ENCODE data around the gene CACNA1B. TPM values are rescaled to one million over a fixed set of nuclear protein-coding genes. Genes with fewer than 3 reads are reported as not detected.

The CACNA1B gene
- total RNA-seq, 1 experiment from 2014 or later, result 1.7 TPM

- ChIA-PET POLR2A (no interaction called here), CTCF (no interaction called here), RAD21 (ENCODE audit: low non-redundant PET in 1 of 2, low total read pairs in 2 of 2, uncharacterized antibody in 2 of 2, unreplicated experiment in 2 of 2) (no interaction called here)
- TF ChIP-seq CEBPB (IDR thresholded peaks at IDR 0.05; ENCODE audit: low read depth) (no peak), REST (IDR thresholded peaks at IDR 0.05; ENCODE audit: low read depth) (no peak), ELF1 (IDR thresholded peaks at IDR 0.05; ENCODE audit: borderline replicate concordance, low read depth) (no peak)
- DNase-seq (ENCODE audit: low read depth, low spot score), result no peak
- Histone ChIP-seq H3K9me2 (ENCODE audit: insufficient read depth) (no peaks in the 10 kb centered on the region), H3K27me3 (ENCODE audit: insufficient read depth, low read length) (peaks cover 22% of the 10 kb centered on the region), H3K27ac (ENCODE audit: low read depth, low read length) (no peak overlapping the region), H3K9me3 (ENCODE audit: control insufficient read depth in 1 of 2, insufficient read depth in 1 of 2, low read depth in 1 of 2, low read length in 2 of 2) (no peaks in the 10 kb centered on the region), H3K9ac (ENCODE audit: low read length) (no peak overlapping the region), H3K4me3 (replicated peaks in 1 of 2; ENCODE audit: low read depth in 1 of 2, low read length in 2 of 2) (no peak overlapping the region), H3K36me3 (ENCODE audit: control insufficient read depth in 1 of 2, insufficient read depth in 2 of 2, low read length in 2 of 2) (no peaks in the 10 kb centered on the region), H4K20me1 (ENCODE audit: insufficient read depth) (no peaks in the 10 kb centered on the region), H2AFZ (ENCODE audit: low read depth, low read length, poor library complexity, severe bottlenecking) (no peak overlapping the region), H3K4me2 (ENCODE audit: low read length) (no peak overlapping the region), H3K79me2 (ENCODE audit: insufficient read depth, low read length) (no peaks in the 10 kb centered on the region), H3K4me1 (ENCODE audit: control insufficient read depth in 1 of 2, insufficient read depth in 2 of 2, low read length in 2 of 2) (peaks cover 0 to 16% of the 10 kb centered on the region in 2 experiments; a peak in 1 of 4 replicates)
- intact Hi-C loops (cut with micrococcal nuclease), result no loop called here
- no TSS peak for BruUV-seq (replicated peaks)
- no peak for ATAC-seq
Measured at GRCh38 chr9:137989156-137989555, 111.6 kb downstream of the CACNA1B start.

GRCh38 chr9:137989999-137990715 is 112.6 kb downstream of the CACNA1B start:
- Histone ChIP-seq H3K9me3 (ENCODE audit: control insufficient read depth in 1 of 2, insufficient read depth in 1 of 2, low read depth in 1 of 2, low read length in 2 of 2) (no peaks in the 10 kb centered on the region), H3K79me2 (ENCODE audit: insufficient read depth, low read length) (no peaks in the 10 kb centered on the region), H3K9ac (ENCODE audit: low read length) (no peak overlapping the region), H3K4me1 (ENCODE audit: control insufficient read depth in 1 of 2, insufficient read depth in 2 of 2, low read length in 2 of 2) (peaks cover 0 to 16% of the 10 kb centered on the region in 2 experiments; a peak in 1 of 4 replicates), H3K9me2 (ENCODE audit: insufficient read depth) (no peaks in the 10 kb centered on the region), H2AFZ (ENCODE audit: low read depth, low read length, poor library complexity, severe bottlenecking) (no peak overlapping the region), H3K27ac (ENCODE audit: low read depth, low read length) (no peak overlapping the region), H3K27me3 (ENCODE audit: insufficient read depth, low read length) (peaks cover 22% of the 10 kb centered on the region), H3K36me3 (ENCODE audit: control insufficient read depth in 1 of 2, insufficient read depth in 2 of 2, low read length in 2 of 2) (no peaks in the 10 kb centered on the region), H3K4me3 (replicated peaks in 1 of 2; ENCODE audit: low read depth in 1 of 2, low read length in 2 of 2) (no peak overlapping the region), H3K4me2 (ENCODE audit: low read length) (peak overlapping the region; percentile 17; the same call in 1 of the 2 replicates), H4K20me1 (ENCODE audit: insufficient read depth) (no peaks in the 10 kb centered on the region)
- no TSS peak for BruUV-seq (replicated peaks)
- ATAC-seq, result no peak
- POLR2A ChIA-PET, result no interaction called here
- CTCF ChIA-PET, result no interaction called here
- intact Hi-C loops (cut with micrococcal nuclease), result no loop called here
- RAD21 ChIA-PET (ENCODE audit: low non-redundant PET in 1 of 2, low total read pairs in 2 of 2, uncharacterized antibody in 2 of 2, unreplicated experiment in 2 of 2), result no interaction called here
- DNase-seq (ENCODE audit: low read depth, low spot score), result no peak
- TF ChIP-seq ELF1 (IDR thresholded peaks at IDR 0.05; ENCODE audit: borderline replicate concordance, low read depth) (no peak), RAD21 (IDR thresholded peaks at IDR 0.05; ENCODE audit: low read depth) (no peak), REST (IDR thresholded peaks at IDR 0.05; ENCODE audit: low read depth) (no peak), SRF (IDR thresholded peaks at IDR 0.05; ENCODE audit: low read depth) (no peak), CEBPB (IDR thresholded peaks at IDR 0.05; ENCODE audit: low read depth) (no peak), CTCF (IDR thresholded peaks at IDR 0.05 in 2 of 3, conservative IDR thresholded peaks at IDR 0.05 in 1 of 3; ENCODE audit: borderline replicate concordance in 1 of 3, insufficient read depth in 1 of 3, low read depth in 2 of 3, low read length in 2 of 3) (no peak), EZH2 (IDR thresholded peaks at IDR 0.05) (no peak), EGR1 (IDR thresholded peaks at IDR 0.05; ENCODE audit: low read depth) (no peak), SP1 (IDR thresholded peaks at IDR 0.05; ENCODE audit: low read depth) (no peak), SIN3A (IDR thresholded peaks at IDR 0.05; ENCODE audit: low read depth) (no peak)
